SK-N-SH (cell line): ENCODE results near the gene PLGRKT. TPM values are rescaled to one million over a fixed set of nuclear protein-coding genes. Genes with fewer than 3 reads are reported as not detected.

ENCODE experiments used
- CTCF ChIA-PET: fragments of 300-600, 350-600 bp; formaldehyde crosslinking; extraction: SDS; loops from one replicate; lab custom pipeline; 2021; lab: Yijun Ruan, JAX
- POLR2A ChIA-PET: fragments of 350-600 bp; sonication (Branson Sonifier 250); formaldehyde crosslinking; extraction: SDS; loops from one replicate; lab custom pipeline; 2020; ENCODE audit warnings: antibody characterized with exemption, inconsistent platforms; lab: Yijun Ruan, JAX
- DNase-seq: peaks from one replicate; pipeline ENCODE4 v3.0.0; 2012
- H2AFZ ChIP-seq: fragments of 200-600 bp; sonication (generic); 2 replicates; pipeline ENCODE4 v1.8.1; 2016; ENCODE audit warnings: antibody characterized with exemption, mild to moderate bottlenecking, low read depth
- H3F3A ChIP-seq: fragments of 200-600 bp; sonication (generic); replicated peaks from 2 replicates; pipeline ENCODE3; 2016; ENCODE audit warnings: antibody characterized with exemption, mild to moderate bottlenecking; ENCODE audit not compliant: insufficient read depth
- H3K27ac ChIP-seq, 2 experiments: fragments of 200-500 bp in 1 of 2; fragments of 200-600 bp in 1 of 2; sonication (Bioruptor generic) in 1 of 2; sonication (generic), shearing (Covaris generic) in 1 of 2; 2 replicates each; pipeline versions ENCODE4 v1.5.1 to v1.6.1; 2014 to 2016; ENCODE audit warnings: low read depth in 2 of 2, inconsistent platforms in 1 of 2, low read length in 1 of 2, mild to moderate bottlenecking in 1 of 2, mixed read lengths in 1 of 2
- H3K27me3 ChIP-seq: fragments of 200-600 bp; sonication (generic), shearing (Covaris generic); 2 replicates; pipeline ENCODE4 v1.6.1; 2016; ENCODE audit warnings: mixed run types; ENCODE audit not compliant: insufficient read depth
- H3K36me3 ChIP-seq, 2 experiments: fragments of 200-500 bp in 1 of 2; fragments of 200-600 bp in 1 of 2; sonication (Bioruptor generic) in 1 of 2; sonication (generic) in 1 of 2; replicated peaks in 1 of 2; 2 replicates each; pipeline versions ENCODE3 to v1.5.1; 2014 to 2016; ENCODE audit warnings: low read length in 1 of 2, mild to moderate bottlenecking in 1 of 2; ENCODE audit not compliant: insufficient read depth in 2 of 2, control insufficient read depth in 1 of 2
- H3K4me1 ChIP-seq, 2 experiments: fragments of 200-500 bp in 1 of 2; fragments of 200-600 bp in 1 of 2; sonication (Bioruptor generic) in 1 of 2; sonication (generic), shearing (Covaris generic) in 1 of 2; 2 replicates each; pipeline versions ENCODE4 v1.5.1 to v1.6.1; 2014 to 2016; ENCODE audit warnings: low read depth in 1 of 2, low read length in 1 of 2, mixed run types in 1 of 2; ENCODE audit not compliant: insufficient read depth in 2 of 2, control insufficient read depth in 1 of 2
- H3K4me2 ChIP-seq: fragments of 200-600 bp; sonication (generic), shearing (Covaris generic); 2 replicates; pipeline ENCODE4 v1.6.1; 2017; ENCODE audit warnings: mixed run types
- H3K4me3 ChIP-seq, 2 experiments: fragments of 200-500 bp in 1 of 2; fragments of 200-600 bp in 1 of 2; sonication (Bioruptor generic) in 1 of 2; sonication (generic), shearing (Covaris generic) in 1 of 2; 2 replicates each; pipeline versions ENCODE4 v1.5.1 to v1.8.1; 2014 to 2016; ENCODE audit warnings: low read depth in 2 of 2, inconsistent platforms in 1 of 2, low read length in 1 of 2, mild to moderate bottlenecking in 1 of 2, mixed read lengths in 1 of 2, moderate library complexity in 1 of 2
- H3K79me2 ChIP-seq: fragments of 200-600 bp; sonication (generic); 2 replicates; pipeline ENCODE4 v1.8.1; 2017; ENCODE audit warnings: mild to moderate bottlenecking; ENCODE audit not compliant: insufficient read depth
- H3K9ac ChIP-seq: fragments of 200-600 bp; sonication (generic); 2 replicates; pipeline ENCODE4 v1.6.1; 2017; ENCODE audit warnings: mixed run types
- H3K9me2 ChIP-seq: fragments of 200-600 bp; sonication (generic); 2 replicates; pipeline ENCODE4 v1.6.1; 2017; ENCODE audit warnings: mixed run types
- H3K9me3 ChIP-seq: fragments of 200-600 bp; sonication (generic); 2 replicates; pipeline ENCODE4 v1.6.1; 2017; ENCODE audit warnings: mixed run types, mild to moderate bottlenecking, moderate library complexity
- H4K20me1 ChIP-seq: fragments of 200-600 bp; sonication (generic); 2 replicates; pipeline ENCODE4 v1.6.1; 2017; ENCODE audit warnings: mild to moderate bottlenecking, mixed run types; ENCODE audit not compliant: insufficient read depth
- CTCF ChIP-seq: fragments of 200-600 bp; sonication (generic); IDR thresholded peaks from 2 replicates; pipeline ENCODE4 v1.6.1; 2017; ENCODE audit warnings: antibody characterized with exemption, mild to moderate bottlenecking, moderate library complexity
- MXI1 ChIP-seq: IDR thresholded peaks from 2 replicates; pipeline ENCODE4 v1.6.1; 2012; ENCODE audit warnings: mild to moderate bottlenecking, low read depth, low read length, improper control_type of control experiment
- NFIC ChIP-seq: IDR thresholded peaks from 2 replicates; pipeline ENCODE4 v1.4.0; 2012; ENCODE audit warnings: borderline replicate concordance
- SIN3A ChIP-seq: IDR thresholded peaks from 2 replicates; pipeline ENCODE4 v1.6.1; 2012; ENCODE audit warnings: low read depth, mild to moderate bottlenecking, low read length, moderate library complexity, borderline replicate concordance
- TAF1 ChIP-seq: IDR thresholded peaks from 2 replicates; pipeline ENCODE4 v1.6.1; 2012; ENCODE audit warnings: low read depth, mild to moderate bottlenecking, low read length, moderate library complexity, borderline replicate concordance
- TCF12 ChIP-seq: IDR thresholded peaks from 2 replicates; pipeline ENCODE4 v1.4.0; 2012
- USF1 ChIP-seq: IDR thresholded peaks from 2 replicates; pipeline ENCODE4 v1.4.0; 2012; ENCODE audit warnings: low read depth, borderline replicate concordance
- ZBTB33 ChIP-seq: IDR thresholded peaks from 2 replicates; pipeline ENCODE4 v1.4.0; 2012; ENCODE audit warnings: low read depth, borderline replicate concordance
- WGBS: methylation state at CpG from one replicate; pipeline ENCODE4 v1.1.6; 2017; ENCODE audit warnings: low lambda C conversion rate; 5-methylcytosine and 5-hydroxymethylcytosine counted together
- polyA plus RNA-seq, 3 experiments: library from polyadenylated mRNA; depleted of rRNA; stranded (reverse); fragments of >200 nt; gene quantifications; 2 replicates each; pipeline ENCODE4 v1.2.3, GENCODE V29; 2012
- TF ChIP-seq, protein P1 (sequence below): IDR thresholded peaks from 2 replicates; pipeline ENCODE4 v1.4.0; 2012; ENCODE audit warnings: low read depth
- TF ChIP-seq, protein P2 (sequence below): fragments of 150-350 bp; IDR thresholded peaks from 2 replicates; pipeline ENCODE4 v1.6.1; 2017; ENCODE audit warnings: antibody characterized with exemption, low read length, low read depth, borderline replicate concordance
- TF ChIP-seq, protein P3 (sequence below): IDR thresholded peaks from 2 replicates; pipeline ENCODE4 v1.6.1; 2012; ENCODE audit warnings: mild to moderate bottlenecking, low read depth, low read length, moderate library complexity

PLGRKT gene
- polyA plus RNA-seq, 1 of the 3 experiments (the other 2 are of a cell fraction), result 11.4 TPM

- TF ChIP-seq, protein P1, sequence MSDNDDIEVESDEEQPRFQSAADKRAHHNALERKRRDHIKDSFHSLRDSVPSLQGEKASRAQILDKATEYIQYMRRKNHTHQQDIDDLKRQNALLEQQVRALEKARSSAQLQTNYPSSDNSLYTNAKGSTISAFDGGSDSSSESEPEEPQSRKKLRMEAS, result no peak
- TF ChIP-seq USF1 (no peak), SIN3A (no peak), TCF12 (no peak)
- TF ChIP-seq, protein P2, sequence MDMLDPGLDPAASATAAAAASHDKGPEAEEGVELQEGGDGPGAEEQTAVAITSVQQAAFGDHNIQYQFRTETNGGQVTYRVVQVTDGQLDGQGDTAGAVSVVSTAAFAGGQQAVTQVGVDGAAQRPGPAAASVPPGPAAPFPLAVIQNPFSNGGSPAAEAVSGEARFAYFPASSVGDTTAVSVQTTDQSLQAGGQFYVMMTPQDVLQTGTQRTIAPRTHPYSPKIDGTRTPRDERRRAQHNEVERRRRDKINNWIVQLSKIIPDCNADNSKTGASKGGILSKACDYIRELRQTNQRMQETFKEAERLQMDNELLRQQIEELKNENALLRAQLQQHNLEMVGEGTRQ, result no peak
These were observed 15.4 kb downstream of the PLGRKT start (continued) for GRCh38 chr9:5422276-5422675.

GRCh38 chr9:5421163-5421562 lies 16.6 kb downstream of the PLGRKT start:
- H3K4me1 ChIP-seq, result no peaks in the 10 kb centered on the region
- no peaks in the 10 kb centered on the region for H3K27me3 ChIP-seq
- no peak overlapping the region for H3K4me3 ChIP-seq
- no peak overlapping the region for H3K9ac ChIP-seq
- TF ChIP-seq ZBTB33, result no peak
- TF ChIP-seq TAF1, result no peak
- TF ChIP-seq, protein P3, sequence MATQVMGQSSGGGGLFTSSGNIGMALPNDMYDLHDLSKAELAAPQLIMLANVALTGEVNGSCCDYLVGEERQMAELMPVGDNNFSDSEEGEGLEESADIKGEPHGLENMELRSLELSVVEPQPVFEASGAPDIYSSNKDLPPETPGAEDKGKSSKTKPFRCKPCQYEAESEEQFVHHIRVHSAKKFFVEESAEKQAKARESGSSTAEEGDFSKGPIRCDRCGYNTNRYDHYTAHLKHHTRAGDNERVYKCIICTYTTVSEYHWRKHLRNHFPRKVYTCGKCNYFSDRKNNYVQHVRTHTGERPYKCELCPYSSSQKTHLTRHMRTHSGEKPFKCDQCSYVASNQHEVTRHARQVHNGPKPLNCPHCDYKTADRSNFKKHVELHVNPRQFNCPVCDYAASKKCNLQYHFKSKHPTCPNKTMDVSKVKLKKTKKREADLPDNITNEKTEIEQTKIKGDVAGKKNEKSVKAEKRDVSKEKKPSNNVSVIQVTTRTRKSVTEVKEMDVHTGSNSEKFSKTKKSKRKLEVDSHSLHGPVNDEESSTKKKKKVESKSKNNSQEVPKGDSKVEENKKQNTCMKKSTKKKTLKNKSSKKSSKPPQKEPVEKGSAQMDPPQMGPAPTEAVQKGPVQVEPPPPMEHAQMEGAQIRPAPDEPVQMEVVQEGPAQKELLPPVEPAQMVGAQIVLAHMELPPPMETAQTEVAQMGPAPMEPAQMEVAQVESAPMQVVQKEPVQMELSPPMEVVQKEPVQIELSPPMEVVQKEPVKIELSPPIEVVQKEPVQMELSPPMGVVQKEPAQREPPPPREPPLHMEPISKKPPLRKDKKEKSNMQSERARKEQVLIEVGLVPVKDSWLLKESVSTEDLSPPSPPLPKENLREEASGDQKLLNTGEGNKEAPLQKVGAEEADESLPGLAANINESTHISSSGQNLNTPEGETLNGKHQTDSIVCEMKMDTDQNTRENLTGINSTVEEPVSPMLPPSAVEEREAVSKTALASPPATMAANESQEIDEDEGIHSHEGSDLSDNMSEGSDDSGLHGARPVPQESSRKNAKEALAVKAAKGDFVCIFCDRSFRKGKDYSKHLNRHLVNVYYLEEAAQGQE, result no peak
- no peak for TF ChIP-seq MXI1
- TF ChIP-seq CTCF, result no peak
- no peak for TF ChIP-seq SIN3A
- no peak for TF ChIP-seq NFIC
- ChIA-PET POLR2A (no interaction called here), CTCF (no interaction called here)
- no peaks in the 10 kb centered on the region for H3K36me3 ChIP-seq
- no peaks in the 10 kb centered on the region for H4K20me1 ChIP-seq
- H3K9me2 ChIP-seq, result no peaks in the 10 kb centered on the region
- H3K27ac ChIP-seq, result no peak overlapping the region
- 89% methylated on average over 2 of the region's 2 CpGs for WGBS
- no peak overlapping the region for H2AFZ ChIP-seq
- H3K79me2 ChIP-seq, result no peaks in the 10 kb centered on the region
- H3F3A ChIP-seq, result peaks cover 4% of the 10 kb centered on the region
- DNase-seq, result no peak
- no peaks in the 10 kb centered on the region for H3K9me3 ChIP-seq
- no peak overlapping the region for H3K4me2 ChIP-seq
